LHCN-M2 (cell line): Measurements from ENCODE around the gene SPP1. TPM values are rescaled to one million over a fixed set of nuclear protein-coding genes. Genes with fewer than 3 reads are reported as not detected.
A peak's percentile ranks its signal among the peaks of the same experiment; 100 is the strongest.
"Not testable (repeated sequence)": the region's sequence is repeated elsewhere in the genome, so short reads cannot be mapped to it uniquely, and the experiment has no call there.

Experiments
- DNase-seq: peaks from one replicate; pipeline ENCODE4 v3.0.0-alpha.2; 2012; ENCODE audit warnings: low read depth
- total RNA-seq: library from RNA; depleted of rRNA; stranded (reverse); fragments of >200 nt; gene quantifications from 2 replicates; pipeline ENCODE4 v1.2.3, GENCODE V29; 2014; rRNA removed

Gene SPP1
- total RNA-seq, 1 experiment from 2014 or later, result 0.11 TPM

DNA sequence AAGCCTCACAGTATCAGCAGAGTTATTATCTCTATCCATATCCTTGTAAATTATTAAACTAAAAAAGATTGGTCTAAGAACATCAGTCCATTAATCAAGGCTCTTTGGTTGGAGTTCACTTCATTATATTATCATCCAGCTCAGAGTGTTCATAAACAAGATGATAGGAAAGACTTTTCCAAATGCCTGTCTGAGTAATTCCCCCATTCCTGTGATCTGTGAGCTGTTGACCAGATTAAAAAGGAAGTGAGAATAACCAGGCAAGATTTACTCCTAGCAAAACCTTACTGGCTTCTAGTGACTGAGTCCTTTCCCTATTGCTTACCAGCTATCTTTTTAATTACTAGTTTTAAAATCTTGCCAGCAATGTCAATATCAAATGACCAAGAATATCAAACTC lies 46.8 kb downstream of the SPP1 start:
- DNase-seq, result no peak

DNA sequence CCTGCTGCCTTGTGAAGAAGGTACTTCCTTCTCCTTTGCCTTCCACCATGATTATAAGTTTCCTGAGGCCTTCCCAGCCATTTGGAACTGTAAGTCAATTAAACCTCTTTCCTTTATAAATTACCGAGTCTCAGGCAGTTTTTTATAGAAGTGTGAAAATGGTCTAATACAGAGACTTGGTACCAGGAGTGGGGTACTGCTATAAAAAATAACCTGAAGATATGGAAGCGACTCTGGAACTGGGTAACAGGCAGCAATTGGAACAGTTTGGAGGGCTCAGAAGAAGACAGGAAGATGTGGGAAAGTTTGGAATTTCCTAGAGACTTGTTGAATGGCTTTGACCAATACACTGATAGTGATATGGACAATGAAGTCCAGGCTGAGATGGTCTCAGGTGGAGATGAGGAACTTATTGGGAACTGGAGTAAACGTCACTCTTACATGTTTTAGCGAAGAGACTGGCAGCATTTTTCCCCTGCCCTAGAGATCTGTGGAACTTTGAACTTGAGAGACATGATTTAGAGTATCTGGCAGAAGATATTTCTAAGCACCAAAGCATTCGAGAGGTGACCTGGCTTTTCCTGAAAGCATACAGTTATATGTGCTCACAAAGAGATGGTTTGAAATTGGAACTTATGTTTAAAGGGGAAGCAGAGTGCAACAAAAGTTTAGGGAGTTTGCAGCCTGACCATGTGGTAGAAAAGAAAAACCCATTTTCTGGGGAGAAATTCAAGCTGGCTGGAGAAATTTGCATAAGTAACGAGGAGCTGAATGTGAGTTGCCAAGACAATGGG lies 50.6 kb downstream of the SPP1 start:
- DNase-seq, result not testable (repeated sequence)

DNA sequence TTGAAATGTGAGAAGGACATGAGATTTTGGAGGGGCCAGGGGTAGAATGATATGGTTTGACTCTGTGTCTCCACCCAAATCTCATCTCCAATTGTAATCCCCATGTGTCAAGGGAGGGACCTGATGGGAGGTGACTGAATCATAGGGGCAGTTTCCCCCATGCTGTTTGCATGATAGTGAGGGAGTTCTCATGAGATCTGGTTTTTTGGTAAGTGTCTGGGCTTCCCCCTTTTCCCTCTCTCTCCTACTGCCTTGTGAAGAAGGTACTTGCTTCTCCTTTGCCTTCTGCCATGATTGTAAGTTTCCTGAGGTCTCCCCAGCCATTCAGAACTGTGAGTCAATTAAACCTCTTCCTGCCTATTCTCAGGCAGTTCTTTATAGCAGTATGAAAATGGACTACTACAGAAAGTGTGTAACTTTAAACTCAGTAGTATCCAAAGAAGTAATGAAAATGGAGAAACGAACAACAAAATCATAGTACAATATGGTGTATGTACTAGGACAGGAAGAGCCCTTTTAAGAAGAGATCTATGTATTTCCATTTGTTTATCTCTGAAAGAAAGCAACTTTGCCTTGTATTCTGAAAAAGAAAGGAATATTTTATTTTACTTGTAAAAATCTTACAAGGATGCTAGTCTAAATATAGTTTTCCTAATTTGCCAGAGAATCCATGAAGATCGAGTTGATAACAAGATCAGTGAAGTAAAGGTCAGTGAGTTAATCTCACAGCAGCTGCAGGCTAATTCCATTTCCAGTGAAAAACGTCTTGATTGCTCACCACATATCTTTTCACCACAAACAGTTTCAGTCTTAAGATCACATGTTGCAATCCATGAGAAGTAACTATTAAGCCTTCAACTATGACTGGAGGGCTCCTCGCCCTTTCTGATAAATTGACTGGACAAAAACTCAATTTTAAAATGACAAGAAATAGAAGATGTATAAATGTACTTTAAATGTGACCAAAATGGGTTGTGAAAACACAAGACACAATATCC lies 52.4 kb downstream of the SPP1 start:
- DNase-seq, result peak; percentile 97

GRCh38 chr4:88028946-88029345 lies 53.4 kb downstream of the SPP1 start:
- DNase-seq, result peak; percentile 32

GRCh38 chr4:88029556-88029955 lies 54.0 kb downstream of the SPP1 start:
- no peak for DNase-seq

DNA sequence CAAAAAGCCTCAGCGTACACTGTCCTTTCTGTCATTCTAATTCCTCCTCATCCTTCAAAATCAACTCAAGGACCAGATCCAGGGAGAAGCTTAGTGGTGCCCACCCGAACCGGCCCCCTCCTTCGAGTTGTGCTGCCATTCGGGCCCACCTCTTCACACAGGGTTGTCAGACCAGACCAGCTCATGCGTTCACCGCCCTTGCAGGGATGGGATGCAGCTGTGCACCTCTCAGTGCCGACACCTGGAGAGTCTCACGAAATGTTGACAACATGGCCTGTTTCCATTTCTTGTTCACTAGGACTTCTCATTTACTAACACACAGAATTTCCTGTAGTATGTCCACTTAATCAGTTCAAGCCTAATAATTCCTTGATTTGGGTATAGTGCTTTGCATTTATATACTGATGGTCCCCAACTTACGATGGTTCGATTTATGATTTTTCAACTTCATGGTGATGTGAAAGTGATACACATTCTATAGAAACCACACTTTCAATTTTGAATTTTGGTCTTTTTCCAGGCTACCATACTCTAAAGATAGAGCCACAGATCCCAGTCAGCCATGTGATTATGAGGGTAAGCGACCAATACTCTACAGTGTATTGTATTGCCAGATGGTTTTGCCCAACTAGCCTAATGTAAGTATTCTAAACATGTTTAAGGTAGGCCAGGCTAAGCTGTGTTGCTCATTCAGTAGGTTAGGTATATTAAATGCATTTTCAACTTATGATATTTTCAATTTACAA lies 55.2 kb downstream of the SPP1 start:
- no peak for DNase-seq

Other genes starting within 250 kb of the SPP1 start
- gene IBSP, start 176.2 kb upstream of the SPP1 start, total RNA-seq, result not detected in 2 replicates
- not detected in 2 replicates for gene MEPE, start 142.7 kb upstream of the SPP1 start, total RNA-seq
- 42.1 and 57.7 TPM in 2 replicates for gene PKD2, start 31.9 kb downstream of the SPP1 start, total RNA-seq
- gene ABCG2, start 182.9 kb downstream of the SPP1 start, total RNA-seq, result 1.2 TPM in 2 replicates